ENCODE results near the gene PDE4D.

The PDE4D gene

GRCh38 chr5:59234236-59234635, 659.3 kb downstream of the PDE4D start:
- no peak for DNase-seq

GRCh38 chr5:59231221-59231931, 662.1 kb downstream of the PDE4D start:
- DNase-seq = no peak

GRCh38 chr5:59222687-59223511, 670.6 kb downstream of the PDE4D start:
- DNase-seq = no peak

- peak in 2 of 58 donors; percentile 16 to 17 for DNase-seq
Observed at GRCh38 chr5:59221769-59222168, 671.8 kb downstream of the PDE4D start.

- no peak for DNase-seq
Observed at GRCh38 chr5:59218424-59219045, 675.0 kb downstream of the PDE4D start.

GRCh38 chr5:59216841-59217240, 676.7 kb downstream of the PDE4D start:
- DNase-seq = no peak

GRCh38 chr5:59212596-59212995, 680.9 kb downstream of the PDE4D start:
- no peak for DNase-seq

- no peak for DNase-seq
Observed at GRCh38 chr5:59209758-59210359, 683.7 kb downstream of the PDE4D start.

- DNase-seq = no peak
Observed at GRCh38 chr5:59208474-59208873, 685.1 kb downstream of the PDE4D start.

- DNase-seq = no peak
Observed at GRCh38 chr5:59207401-59207800, 686.1 kb downstream of the PDE4D start.

GRCh38 chr5:59206132-59206581, 687.4 kb downstream of the PDE4D start:
- no peak for DNase-seq

GRCh38 chr5:59204114-59204897, 689.2 kb downstream of the PDE4D start:
- no peak for DNase-seq

GRCh38 chr5:59199868-59200267, 693.7 kb downstream of the PDE4D start:
- no peak for DNase-seq

GRCh38 chr5:59198832-59199231, 694.7 kb downstream of the PDE4D start:
- no peak for DNase-seq

- peak in 1 of 58 donors; percentile 20 for DNase-seq
Observed at GRCh38 chr5:59198365-59198764, 695.2 kb downstream of the PDE4D start.

- DNase-seq = no peak
Observed at GRCh38 chr5:59197911-59198310, 695.6 kb downstream of the PDE4D start.

- no peak for DNase-seq
Observed at GRCh38 chr5:59193616-59194319, 699.8 kb downstream of the PDE4D start.

GRCh38 chr5:59190746-59191145, 702.8 kb downstream of the PDE4D start:
- no peak for DNase-seq

- DNase-seq = no peak
Observed at GRCh38 chr5:59189472-59190244, 703.9 kb downstream of the PDE4D start.

Data from anterior cingulate cortex (tissue), 58 donors.